Daoy (cell line): ENCODE measurements around the gene AJM1. TPM values are rescaled to one million over a fixed set of nuclear protein-coding genes. Genes with fewer than 3 reads are reported as not detected.

ENCODE experiments used
- DNase-seq: peaks from one replicate; pipeline ENCODE4 v3.0.0-alpha.2; 2015; ENCODE audit warnings: low read depth
- total RNA-seq: library from RNA; depleted of rRNA; stranded (reverse); fragments of >200 nt; shearing (Covaris generic); gene quantifications from 2 replicates; pipeline ENCODE4 v1.2.3, GENCODE V29; 2014

Gene AJM1
- total RNA-seq, 1 experiment from 2014 or later = 0.74 TPM

DNA sequence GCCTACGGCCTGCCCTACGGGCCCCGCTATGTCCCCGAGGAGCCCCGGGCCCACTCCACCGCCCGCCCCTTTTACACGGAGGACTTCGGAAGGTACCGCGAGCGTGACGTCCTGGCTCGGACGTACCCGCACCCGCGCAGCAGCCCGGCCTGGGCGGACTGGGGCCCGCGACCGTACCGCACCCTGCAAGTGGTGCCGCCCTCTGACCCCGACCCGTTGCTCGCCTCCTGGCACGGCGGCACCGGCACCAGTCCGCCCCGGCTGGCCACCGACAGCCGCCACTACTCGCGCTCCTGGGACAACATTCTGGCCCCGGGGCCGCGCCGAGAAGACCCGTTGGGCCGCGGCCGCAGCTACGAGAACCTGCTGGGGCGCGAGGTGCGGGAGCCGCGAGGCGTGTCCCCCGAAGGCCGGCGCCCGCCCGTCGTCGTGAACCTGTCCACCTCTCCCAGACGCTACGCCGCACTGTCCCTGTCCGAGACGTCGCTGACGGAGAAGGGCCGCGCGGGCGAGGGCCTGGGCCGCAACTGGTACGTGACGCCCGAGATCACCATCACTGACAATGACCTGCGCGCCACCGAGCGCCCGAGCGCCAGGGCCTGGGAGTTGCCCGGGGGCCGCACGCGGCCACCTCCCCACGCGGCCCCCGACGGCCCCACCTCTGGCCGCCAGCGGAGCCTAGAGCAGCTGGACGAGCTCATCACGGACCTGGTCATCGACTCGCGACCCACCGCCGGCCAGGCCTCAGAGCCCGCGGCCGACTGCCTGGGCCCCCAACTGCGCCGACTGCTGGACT, 3.4 kb downstream of the AJM1 start:
- DNase-seq = no peak

DNA sequence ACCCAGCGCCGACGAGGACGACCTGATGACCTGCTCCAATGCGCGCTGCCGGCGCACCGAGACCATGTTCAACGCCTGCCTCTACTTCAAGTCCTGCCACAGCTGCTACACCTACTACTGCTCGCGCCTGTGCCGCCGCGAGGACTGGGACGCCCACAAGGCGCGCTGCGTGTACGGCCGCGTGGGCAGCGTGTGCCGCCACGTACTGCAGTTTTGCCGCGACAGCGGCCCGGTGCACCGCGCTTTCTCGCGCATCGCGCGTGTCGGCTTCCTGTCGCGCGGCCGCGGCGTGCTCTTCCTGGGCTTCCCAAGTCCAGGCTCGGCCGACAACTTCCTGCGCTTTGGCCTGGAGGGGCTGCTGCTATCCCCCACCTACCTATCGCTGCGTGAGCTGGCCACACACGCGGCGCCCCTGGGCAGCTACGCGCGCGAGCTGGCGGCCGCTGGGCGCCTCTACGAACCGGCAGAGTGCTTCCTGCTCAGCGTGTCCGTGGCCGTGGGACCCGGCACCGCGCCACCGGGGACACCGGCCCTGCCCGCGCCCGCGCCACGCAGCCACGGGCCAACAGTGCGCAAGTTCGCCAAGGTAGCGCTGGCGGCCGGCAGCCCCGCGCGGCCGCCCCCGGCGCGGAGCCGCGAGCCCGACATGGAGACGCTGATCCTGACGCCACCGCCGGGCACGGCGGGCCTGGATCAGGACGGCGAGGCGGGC, 4.3 kb downstream of the AJM1 start:
- no peak for DNase-seq

- DNase-seq = peak; percentile 36
Observed at GRCh38 chr9:136847088-136847825, 5.0 kb downstream of the AJM1 start.

DNA sequence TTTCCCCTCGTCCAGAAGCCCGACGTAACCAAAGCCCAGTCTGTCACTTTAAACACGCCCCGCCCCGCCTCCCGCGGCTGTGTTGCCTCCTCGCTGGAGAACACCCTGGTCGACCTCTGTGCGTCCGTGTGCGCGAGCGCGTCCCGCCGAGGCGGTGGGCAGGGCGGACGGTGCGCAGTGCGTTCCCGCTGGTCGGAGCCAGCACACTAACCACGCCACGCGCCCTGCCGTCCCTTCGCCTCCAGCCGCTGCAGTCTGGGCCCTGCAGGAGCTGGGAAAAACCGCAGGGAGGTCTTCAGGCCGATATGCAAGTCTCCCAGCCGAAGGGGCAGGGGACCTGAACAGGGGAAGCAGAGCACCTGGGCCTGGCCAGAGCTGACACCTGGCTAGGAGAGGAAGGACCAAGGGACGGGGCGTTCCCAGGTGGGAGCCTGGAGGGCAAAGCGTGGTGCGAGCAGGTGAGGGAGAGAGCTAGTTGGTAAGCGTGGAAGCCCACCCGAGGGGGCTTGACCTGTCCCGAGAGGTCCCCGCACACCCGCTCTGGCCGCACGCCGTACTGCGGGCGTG, 5.6 kb downstream of the AJM1 start:
- DNase-seq = peak; percentile 91

DNA sequence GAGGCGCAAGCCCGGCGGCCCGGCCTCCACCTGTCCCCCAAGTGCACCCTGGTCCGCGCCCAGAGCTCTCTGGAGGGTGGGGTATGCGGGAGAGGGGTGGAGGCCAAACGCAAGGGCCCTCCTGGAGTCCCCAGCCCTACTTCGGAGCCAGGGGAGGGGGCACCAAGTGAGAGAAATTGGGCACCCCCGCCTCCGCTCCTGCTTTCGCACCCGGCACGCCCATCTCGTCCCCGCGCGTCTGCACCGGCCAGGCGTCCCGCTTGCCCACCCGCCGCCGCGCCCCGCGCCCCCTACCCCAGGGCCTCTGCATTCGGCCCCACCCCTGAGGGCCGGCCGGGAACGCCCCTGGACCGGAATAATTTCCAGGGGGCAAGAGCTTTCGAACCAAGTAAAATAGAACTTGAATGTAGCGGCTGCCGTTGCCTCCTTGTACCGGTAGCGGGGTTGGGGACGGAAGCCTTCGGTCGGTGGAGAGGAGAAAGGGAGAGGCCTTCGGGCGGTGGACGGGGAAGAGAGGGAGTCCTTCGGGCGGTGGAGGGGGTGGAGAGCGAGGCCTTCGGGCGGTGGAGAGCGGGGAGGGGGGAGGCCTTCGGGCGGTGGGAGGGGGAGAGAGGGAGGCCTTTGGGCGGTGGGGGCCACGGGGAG, 6.2 kb downstream of the AJM1 start:
- no peak for DNase-seq

GRCh38 chr9:136849038-136849959, 7.0 kb downstream of the AJM1 start, which contains the start of gene PHPT1:
Gene PHPT1, plus strand, starts transcription at chr9:136849409. Its CDS starts 22 bp downstream, at chr9:136849431.
- peak; percentile 100 for DNase-seq

DNA sequence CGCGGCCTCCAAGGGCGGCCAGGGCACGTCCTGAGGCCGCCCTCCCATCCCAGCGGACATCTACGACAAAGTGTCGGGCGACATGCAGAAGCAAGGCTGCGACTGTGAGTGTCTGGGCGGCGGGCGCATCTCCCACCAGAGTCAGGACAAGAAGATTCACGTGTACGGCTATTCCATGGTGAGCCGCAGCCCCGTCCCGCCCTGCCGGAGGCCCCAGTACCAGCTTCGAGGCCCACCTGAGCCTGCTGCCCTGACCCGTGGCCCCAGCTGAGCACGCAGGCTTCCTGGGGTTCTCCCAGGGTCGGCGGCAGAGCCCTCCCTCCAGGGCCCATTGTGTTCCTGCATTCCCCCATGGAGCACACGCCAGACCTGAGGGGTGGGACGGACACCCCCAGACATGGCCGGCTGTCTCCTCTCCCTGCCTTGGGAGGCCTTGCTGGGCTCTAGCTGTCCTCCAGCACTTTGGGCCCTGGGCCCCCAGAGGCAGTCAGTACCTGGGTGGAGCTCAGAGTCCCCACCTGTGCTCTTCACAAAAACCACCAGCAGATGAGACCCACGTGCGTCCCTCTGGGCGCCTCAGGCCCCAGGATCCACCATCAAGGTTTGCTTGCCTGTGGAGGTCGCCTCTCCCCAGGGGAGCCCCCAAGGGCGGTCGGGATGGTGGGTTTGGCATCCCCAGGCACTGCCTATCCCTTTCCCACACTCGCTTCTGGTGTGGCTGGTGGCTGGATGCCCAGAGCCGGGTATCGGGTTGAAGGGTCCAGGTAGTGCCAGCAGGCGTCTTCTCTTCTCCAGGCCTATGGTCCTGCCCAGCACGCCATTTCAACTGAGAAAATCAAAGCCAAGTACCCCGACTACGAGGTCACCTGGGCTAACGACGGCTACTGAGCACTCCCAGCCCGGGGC, 7.9 kb downstream of the AJM1 start:
- peak; percentile 23 for DNase-seq

DNA sequence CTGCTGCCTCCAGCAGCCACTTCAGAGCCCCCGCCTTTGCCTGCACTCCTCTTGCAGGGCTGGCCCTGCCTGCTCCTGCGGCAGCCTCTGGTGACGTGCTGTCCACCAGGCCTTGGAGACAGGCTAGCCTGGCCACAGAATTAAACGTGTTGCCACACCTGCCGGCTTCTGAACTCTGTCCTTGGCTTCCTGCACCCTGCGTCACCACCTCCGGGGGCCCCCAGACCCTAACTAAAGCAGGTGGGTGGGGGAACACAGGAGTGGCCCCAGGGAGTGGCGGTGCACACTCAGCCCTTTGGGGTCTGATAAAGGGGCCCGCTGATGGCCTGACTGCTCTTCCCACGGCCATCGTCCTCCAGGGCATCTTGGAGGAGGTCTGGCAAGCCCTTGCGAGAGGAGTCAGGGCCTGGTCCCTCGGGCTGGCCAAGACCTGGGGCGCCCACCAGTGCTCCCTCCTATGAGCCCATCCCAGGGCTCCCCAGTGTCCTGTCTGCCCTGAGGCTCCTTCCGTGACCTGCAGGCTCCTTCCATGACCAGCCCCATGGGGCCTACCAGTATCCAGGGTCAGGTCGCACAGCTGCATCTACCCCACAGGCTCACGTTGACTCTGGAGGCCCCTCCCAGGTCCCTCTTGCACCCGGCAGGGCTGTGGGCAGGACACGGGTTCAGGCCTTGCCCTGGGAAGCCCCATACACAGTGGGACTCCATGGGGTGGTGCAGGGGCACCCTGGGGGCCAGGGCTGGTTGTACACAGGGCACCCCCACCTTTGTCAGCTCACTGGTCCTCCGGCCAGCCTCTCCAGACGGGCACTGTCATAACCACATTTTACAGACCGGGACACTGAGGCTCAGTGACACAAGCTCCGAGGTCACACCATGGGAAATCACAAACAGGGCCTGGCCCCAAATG, 8.8 kb downstream of the AJM1 start:
- DNase-seq = no peak

DNA sequence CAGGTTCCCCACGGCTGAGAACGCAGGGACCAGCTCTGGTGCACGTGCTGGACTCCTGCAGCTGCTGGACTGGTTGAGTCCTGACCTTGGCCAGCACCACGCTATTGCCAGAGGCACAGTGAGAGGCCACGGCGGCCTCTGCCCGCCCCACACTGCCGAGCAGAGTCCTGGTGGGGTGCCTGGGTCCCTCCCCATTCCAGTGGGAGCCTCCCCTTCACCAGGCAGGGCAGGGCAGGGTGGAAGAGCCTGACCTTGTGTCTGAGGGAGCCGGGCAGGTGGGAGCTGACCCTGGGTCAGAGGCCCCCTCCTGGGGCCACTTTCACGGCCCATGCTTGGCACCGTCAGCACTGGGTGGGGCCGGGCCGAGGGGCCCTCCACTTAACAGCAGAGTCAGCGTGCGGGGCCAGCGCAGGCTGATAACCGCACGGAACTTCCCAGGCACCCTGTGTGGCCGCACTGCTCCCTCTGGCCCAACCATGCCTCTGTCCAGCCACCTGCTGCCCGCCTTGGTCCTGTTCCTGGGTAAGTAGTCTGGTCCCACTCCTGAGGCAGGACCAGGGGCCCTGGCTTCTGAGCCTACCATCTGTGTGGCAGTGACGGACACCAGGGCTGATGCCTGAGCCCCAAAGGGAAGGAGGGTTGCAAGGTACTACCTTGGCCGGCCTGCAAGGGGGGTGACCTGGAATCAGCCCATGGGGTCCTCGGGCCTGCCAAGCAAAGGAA, 9.8 kb downstream of the AJM1 start, which contains the start of gene MAMDC4:
Gene MAMDC4 (plus strand): TSS at position 406 of the 723 bp plus-strand sequence. CDS start 71 bp downstream, at position 477.
- peak; percentile 5 for DNase-seq

DNA sequence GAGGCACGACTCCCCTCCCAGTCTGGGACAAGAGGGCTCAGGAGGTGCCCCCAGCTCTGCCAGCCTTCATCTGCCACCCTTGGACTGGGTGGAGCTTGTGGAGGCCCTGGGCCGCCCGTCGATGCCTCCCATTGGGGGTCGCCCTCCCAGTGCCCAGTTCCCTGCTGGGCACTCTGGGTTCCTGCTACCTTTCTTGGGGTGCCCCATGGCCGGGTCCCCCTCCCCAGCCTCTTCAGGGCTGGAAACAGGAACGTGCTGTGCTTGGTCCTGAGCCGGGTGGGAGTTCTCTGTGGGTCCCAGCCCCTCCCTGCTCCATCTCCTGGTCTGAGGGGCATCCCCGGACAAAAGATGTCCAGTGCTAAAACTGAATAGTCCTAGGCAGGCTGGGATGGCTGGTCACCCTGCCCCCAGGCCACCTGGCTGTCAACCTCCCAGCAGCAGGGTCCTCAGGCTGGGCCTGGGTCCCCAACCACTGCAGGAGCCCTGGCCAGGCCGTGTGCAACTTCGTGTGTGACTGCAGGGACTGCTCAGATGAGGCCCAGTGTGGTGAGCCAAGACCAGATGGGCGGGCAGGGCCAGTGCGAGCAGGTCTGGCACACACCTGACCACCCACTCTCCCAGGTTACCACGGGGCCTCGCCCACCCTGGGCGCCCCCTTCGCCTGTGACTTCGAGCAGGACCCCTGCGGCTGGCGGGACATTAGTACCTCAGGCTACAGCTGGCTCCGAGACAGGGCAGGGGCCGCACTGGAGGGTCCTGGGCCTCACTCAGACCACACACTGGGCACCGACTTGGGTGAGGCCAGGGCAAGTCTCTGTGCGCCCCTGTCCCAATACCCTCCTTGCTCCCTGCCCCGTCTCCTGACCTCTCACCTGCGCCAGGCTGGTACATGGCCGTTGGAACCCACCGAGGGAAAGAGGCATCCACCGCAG, 10.7 kb downstream of the AJM1 start:
- no peak for DNase-seq

DNA sequence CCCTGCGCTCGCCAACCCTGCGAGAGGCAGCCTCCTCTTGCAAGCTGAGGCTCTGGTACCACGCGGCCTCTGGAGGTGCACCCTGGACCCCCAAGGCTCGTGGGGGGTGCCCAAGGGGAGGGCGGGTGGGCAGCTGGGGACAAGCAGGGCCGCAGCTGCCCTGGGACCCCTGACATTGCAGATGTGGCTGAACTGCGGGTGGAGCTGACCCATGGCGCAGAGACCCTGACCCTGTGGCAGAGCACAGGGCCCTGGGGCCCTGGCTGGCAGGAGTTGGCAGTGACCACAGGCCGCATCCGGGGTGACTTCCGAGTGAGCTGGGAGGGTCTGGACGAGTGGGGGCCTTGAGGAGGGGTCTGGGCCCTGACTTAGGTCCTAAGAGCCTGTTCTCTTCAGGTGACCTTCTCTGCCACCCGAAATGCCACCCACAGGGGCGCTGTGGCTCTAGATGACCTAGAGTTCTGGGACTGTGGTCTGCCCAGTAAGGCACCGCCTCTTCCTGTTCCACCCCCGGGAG, 11.4 kb downstream of the AJM1 start:
- no peak for DNase-seq

- no peak for DNase-seq
Observed at GRCh38 chr9:136854113-136854841, 12.0 kb downstream of the AJM1 start.

DNA sequence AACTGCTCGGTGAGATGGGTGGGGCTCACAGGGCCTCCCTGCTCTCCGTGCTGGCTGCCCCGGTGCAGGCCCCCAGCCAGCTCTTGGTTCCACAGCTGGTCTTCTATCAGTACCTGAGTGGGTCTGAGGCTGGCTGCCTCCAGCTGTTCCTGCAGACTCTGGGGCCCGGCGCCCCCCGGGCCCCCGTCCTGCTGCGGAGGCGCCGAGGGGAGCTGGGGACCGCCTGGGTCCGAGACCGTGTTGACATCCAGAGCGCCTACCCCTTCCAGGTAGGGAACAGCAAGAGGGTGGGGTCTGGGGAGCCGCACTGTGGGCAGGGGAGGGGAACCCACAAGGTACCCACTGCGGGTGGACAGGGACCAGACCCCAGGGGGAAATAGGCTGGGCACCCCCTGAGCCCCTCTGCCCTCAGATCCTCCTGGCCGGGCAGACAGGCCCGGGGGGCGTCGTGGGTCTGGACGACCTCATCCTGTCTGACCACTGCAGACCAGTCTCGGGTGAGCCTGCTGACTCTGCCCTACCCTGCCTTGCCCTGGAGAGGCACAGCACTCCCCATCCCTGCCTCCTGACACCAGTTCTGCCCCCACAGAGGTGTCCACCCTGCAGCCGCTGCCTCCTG, 12.7 kb downstream of the AJM1 start:
- DNase-seq = no peak

- DNase-seq = no peak
Observed at GRCh38 chr9:136855461-136856078, 13.3 kb downstream of the AJM1 start.
